ENCODE data around the gene NXF1. TPM values are rescaled to one million over a fixed set of nuclear protein-coding genes. Genes with fewer than 3 reads are reported as not detected.
"Not testable (repeated sequence)": the region's sequence is repeated elsewhere in the genome, so short reads cannot be mapped to it uniquely, and the experiment has no call there.

NXF1 gene
- polyA plus RNA-seq, 3 donors: 117 to 137 (median 126) TPM

DNA sequence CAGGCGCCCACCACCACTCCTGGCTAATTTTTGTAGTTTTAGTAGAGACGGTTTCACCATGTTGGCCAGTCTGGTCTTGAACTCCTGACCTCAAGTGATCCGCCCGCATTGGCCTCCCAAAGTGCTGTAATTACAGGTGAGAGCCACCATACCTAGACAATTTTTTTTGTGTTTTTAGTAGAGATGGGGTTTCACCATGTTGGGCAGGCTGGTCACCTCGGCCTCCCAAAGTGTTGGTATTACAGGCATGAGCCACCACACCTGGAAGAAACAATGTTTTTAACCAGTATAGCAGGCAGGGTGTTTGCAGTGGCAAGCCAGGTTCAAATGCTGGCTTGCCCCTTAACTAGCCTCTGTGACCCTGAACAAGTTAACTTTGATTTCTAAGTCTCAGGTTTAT, 55.3 kb downstream of the NXF1 start:
- DNase-seq: not testable (repeated sequence)

GRCh38 chr11:62747475-62748160, 57.6 kb downstream of the NXF1 start:
- DNase-seq: no peak

Other genes with a start within 250 kb of the NXF1 start
- 1,000 to 10,000 TPM; 2,197 to 2,450 (median 2,385) TPM for gene EEF1G, start 231.5 kb downstream of the NXF1 start, polyA plus RNA-seq (ENCODE audit: insufficient read length in 3 of 3)
- gene TUT1, start 213.9 kb downstream of the NXF1 start, polyA plus RNA-seq (ENCODE audit: insufficient read length in 3 of 3): 10 to 100 TPM; 22.1 to 30.2 (median 25.6) TPM
- gene MTA2, start 203.6 kb downstream of the NXF1 start, polyA plus RNA-seq (ENCODE audit: insufficient read length in 3 of 3): 10 to 100 TPM; 95.7 to 98.2 (median 96.5) TPM
- gene EML3, start 192.7 kb downstream of the NXF1 start, polyA plus RNA-seq (ENCODE audit: insufficient read length in 3 of 3): 10 to 100 TPM; 32.2 to 40.6 (median 38.0) TPM
- 1 to 10 TPM; 2.7 to 4.6 (median 3.1) TPM for gene ROM1, start 192.2 kb downstream of the NXF1 start, polyA plus RNA-seq (ENCODE audit: insufficient read length in 3 of 3)
- 10 to 100 TPM; 37.4 to 45.4 (median 38.7) TPM for gene B3GAT3, start 183.5 kb downstream of the NXF1 start, polyA plus RNA-seq (ENCODE audit: insufficient read length in 3 of 3)
- gene GANAB, start 158.8 kb downstream of the NXF1 start, polyA plus RNA-seq (ENCODE audit: insufficient read length in 3 of 3): 100 to 1,000 TPM; 371 to 407 (median 392) TPM
- gene INTS5, start 152.1 kb downstream of the NXF1 start, polyA plus RNA-seq (ENCODE audit: insufficient read length in 3 of 3): 10 to 100 TPM; 21.5 to 24.8 (median 23.5) TPM
- gene C11orf98, start 140.2 kb downstream of the NXF1 start, polyA plus RNA-seq (ENCODE audit: insufficient read length in 3 of 3): 10 to 100 TPM; 57.7 to 62.1 (median 60.3) TPM
- 1 to 10 TPM; 5.1 to 6.6 (median 6.0) TPM for gene CSKMT, start 140.1 kb downstream of the NXF1 start, polyA plus RNA-seq (ENCODE audit: insufficient read length in 3 of 3)
- gene UQCC3, start 133.8 kb downstream of the NXF1 start, polyA plus RNA-seq (ENCODE audit: insufficient read length in 3 of 3): 10 to 100 TPM; 10.4 to 13.1 (median 12.9) TPM
- gene LBHD1, start 133.2 kb downstream of the NXF1 start, polyA plus RNA-seq (ENCODE audit: insufficient read length in 3 of 3): 10 to 100 TPM in 2 of 3 donors, 1 to 10 TPM in 1; 8.6 to 11.6 (median 10.6) TPM
- gene UBXN1, start 126.4 kb downstream of the NXF1 start, polyA plus RNA-seq (ENCODE audit: insufficient read length in 3 of 3): 100 to 1,000 TPM; 151 to 204 (median 191) TPM
- 1 to 10 TPM in 2 of 3 donors, under 1 TPM in 1; 0.68 to 1.0 (median 1.0) TPM for gene LRRN4CL, start 115.9 kb downstream of the NXF1 start, polyA plus RNA-seq (ENCODE audit: insufficient read length in 3 of 3)
- gene BSCL2, start 98.0 kb downstream of the NXF1 start, polyA plus RNA-seq (ENCODE audit: insufficient read length in 3 of 3): 10 to 100 TPM; 65.7 to 72.7 (median 68.1) TPM
- 1 to 10 TPM; 2.1 to 3.6 (median 2.5) TPM for gene GNG3, start 97.8 kb downstream of the NXF1 start, polyA plus RNA-seq (ENCODE audit: insufficient read length in 3 of 3)
- gene HNRNPUL2, start 78.0 kb downstream of the NXF1 start, polyA plus RNA-seq (ENCODE audit: insufficient read length in 3 of 3): 10 to 100 TPM; 79.1 to 92.4 (median 86.0) TPM
- 10 to 100 TPM; 37.0 to 48.6 (median 45.8) TPM for gene TTC9C, start 77.0 kb downstream of the NXF1 start, polyA plus RNA-seq (ENCODE audit: insufficient read length in 3 of 3)
- gene ZBTB3, start 51.3 kb downstream of the NXF1 start, polyA plus RNA-seq (ENCODE audit: insufficient read length in 3 of 3): 10 to 100 TPM in 1 of 3 donors, 1 to 10 TPM in 2; 8.1 to 10.4 (median 9.4) TPM
- 100 to 1,000 TPM; 133 to 173 (median 153) TPM for gene POLR2G, start 43.9 kb downstream of the NXF1 start, polyA plus RNA-seq (ENCODE audit: insufficient read length in 3 of 3)
- gene TAF6L, start 34.0 kb downstream of the NXF1 start, polyA plus RNA-seq (ENCODE audit: insufficient read length in 3 of 3): 10 to 100 TPM; 32.9 to 44.1 (median 40.0) TPM
- gene TMEM179B, start 18.0 kb downstream of the NXF1 start, polyA plus RNA-seq (ENCODE audit: insufficient read length in 3 of 3): 10 to 100 TPM; 67.7 to 75.2 (median 71.3) TPM
- gene TMEM223, start 13.4 kb downstream of the NXF1 start, polyA plus RNA-seq (ENCODE audit: insufficient read length in 3 of 3): 10 to 100 TPM; 30.6 to 31.6 (median 31.1) TPM
- gene STX5, start 26.6 kb upstream of the NXF1 start, polyA plus RNA-seq (ENCODE audit: insufficient read length in 3 of 3): 10 to 100 TPM; 50.5 to 59.2 (median 54.7) TPM
- gene TEX54, start 27.4 kb upstream of the NXF1 start, polyA plus RNA-seq (ENCODE audit: insufficient read length in 3 of 3): under 1 TPM in 2 of 3 donors, not detected in 1; 0.36 to 0.65 TPM
- gene WDR74, start 34.1 kb upstream of the NXF1 start, polyA plus RNA-seq (ENCODE audit: insufficient read length in 3 of 3): 10 to 100 TPM; 38.1 to 49.6 (median 47.0) TPM
- 100 to 1,000 TPM; 169 to 175 (median 169) TPM for gene SLC3A2, start 75.5 kb upstream of the NXF1 start, polyA plus RNA-seq (ENCODE audit: insufficient read length in 3 of 3)
- under 1 TPM in 2 of 3 donors, not detected in 1; 0.04 to 0.07 TPM for gene CHRM1, start 115.9 kb upstream of the NXF1 start, polyA plus RNA-seq (ENCODE audit: insufficient read length in 3 of 3)
- 10 to 100 TPM; 25.1 to 38.1 (median 32.2) TPM for gene SLC22A6, start 179.5 kb upstream of the NXF1 start, polyA plus RNA-seq (ENCODE audit: insufficient read length in 3 of 3)
- gene SLC22A8, start 210.4 kb upstream of the NXF1 start, polyA plus RNA-seq (ENCODE audit: insufficient read length in 3 of 3): 10 to 100 TPM; 44.8 to 63.5 (median 60.6) TPM

Data from renal pelvis (tissue), 4 donors.